ENCODE results near the gene CPLANE2.
A peak's percentile ranks its signal among the peaks of the same experiment; 100 is the strongest.

CPLANE2 gene

DNA sequence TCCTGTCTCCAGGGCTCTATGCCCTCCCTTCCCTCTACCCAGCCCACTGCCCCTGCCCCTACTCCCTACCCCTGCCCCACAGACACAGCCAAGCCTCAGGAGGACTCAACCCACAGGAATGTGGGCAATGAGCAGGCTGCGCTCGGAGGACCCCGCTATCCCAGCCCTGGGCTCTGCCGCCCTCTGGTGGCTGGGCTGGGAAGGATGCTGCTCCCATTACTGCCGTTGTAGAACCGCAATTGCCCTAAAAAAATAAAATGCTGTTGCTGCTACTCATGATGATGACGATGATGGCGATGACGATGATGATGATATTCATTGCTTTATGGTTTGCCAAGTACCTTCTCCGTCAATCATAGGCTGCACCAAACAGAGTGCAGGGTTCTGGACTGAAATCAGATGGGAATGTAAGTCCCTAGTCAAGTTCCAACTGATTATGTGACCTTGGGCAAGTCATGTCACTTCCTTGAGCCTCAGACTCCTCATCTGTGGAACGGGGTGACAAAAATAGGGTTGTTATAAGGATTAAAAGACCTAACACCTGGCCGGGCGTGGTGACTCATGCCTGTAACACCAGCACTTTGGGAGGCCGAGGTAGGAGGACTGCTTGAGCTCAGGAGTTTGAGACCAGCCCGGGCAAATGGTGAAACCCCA, 49.1 kb downstream of the CPLANE2 start:
- DNase-seq (ENCODE audit: low spot score) = peak; percentile 88

DNA sequence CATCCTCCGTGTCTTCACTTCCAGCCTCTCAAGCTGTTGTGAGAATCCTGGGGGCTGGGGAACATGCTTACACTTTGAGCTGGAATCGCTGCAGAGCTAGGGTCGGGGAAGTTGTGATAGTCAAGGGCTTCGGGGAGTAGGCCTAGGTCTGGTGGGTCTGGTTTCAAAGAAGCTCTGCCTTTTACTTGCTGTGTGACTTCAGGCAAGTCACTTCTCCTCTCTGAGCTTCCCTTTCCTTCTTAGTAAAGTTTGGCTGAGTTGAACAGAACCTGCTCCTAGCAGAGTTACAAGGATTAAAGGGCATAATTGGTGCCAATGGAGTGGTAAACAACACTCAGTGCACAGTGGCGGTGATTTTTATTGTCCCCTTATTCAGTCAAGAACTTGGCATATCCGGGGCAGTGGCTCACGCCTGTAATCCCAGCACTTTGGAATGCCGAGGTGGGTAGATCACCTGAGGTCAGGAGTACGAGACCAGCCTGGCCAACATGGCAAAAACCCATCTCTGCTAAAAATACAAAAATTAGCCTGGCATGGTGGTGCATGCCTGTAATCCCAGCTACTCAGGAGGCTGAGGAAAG, 50.2 kb downstream of the CPLANE2 start:
- no peak for DNase-seq (ENCODE audit: low spot score)

- no peak for DNase-seq (ENCODE audit: low spot score)
Observed at GRCh38 chr1:16184557-16185303, 52.3 kb downstream of the CPLANE2 start.

GRCh38 chr1:16183765-16184556, 53.0 kb downstream of the CPLANE2 start:
- no peak for DNase-seq (ENCODE audit: low spot score)

DNA sequence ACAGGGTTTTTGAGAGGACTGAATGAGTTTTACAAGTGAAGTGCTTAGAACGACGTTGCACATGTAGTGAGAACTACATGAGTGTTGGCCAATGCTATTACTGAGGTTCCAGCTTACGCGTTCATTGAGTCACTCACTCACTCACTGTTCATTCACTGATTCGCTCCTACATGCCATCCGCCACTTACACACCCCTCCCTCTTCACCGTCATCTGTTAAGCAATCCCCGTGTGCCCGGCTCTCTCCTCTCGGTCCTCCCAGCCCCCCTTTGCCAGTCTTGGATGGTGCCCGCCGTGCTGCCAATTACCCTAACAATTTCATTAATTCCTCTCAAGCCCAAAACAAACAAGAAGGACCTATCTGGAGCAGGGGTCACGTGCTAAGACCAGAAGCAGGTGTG, 53.8 kb downstream of the CPLANE2 start:
- DNase-seq (ENCODE audit: low spot score) = no peak

DNA sequence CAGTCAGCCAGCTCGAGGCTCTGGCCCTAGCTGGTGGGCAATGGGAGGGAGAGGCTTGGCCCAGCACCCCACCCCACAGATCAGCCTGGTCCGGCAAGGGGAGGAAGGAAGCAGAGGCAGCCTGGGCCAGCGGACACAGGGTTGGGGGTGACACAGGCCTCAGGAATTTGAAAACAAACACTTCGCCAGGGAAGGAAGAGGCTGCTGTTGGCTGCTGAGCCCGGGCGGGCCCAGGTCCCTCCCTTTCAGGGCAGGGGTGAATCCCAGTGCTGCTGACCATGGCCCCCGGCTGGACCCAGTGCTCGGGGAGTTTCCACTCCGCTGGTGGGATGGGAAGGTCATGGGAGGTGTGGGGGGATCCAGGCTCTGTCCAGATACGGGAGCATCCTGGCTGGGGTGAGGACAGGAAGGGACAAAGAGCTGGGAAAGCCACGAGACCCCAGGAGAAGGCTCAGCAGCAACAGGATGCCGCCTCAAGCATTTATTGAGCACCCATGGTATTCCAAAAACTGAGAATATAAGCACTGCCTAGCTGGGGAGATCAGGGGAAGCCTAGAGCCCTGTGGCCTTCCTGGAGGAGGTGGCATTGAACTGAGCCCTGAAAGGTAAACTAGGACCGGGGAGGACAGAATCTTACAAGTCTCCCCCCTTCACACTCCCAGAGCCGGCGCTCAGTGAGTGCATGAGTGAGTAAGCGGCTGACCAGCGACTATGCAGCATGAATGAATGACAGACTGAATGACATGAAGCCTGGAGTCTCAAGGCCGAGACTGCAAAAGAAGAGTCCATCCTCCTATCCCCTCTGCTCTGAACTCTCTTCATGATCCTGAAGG, 54.9 kb downstream of the CPLANE2 start:
- DNase-seq (ENCODE audit: low spot score) = peak; percentile 93
